HG03520 (cell line): ENCODE results near the gene NRIP2.

Source experiments
- ATAC-seq: cut with Tn5 transposase; IDR thresholded peaks from one replicate; pipeline ENCODE4 v1.9.1; 2021; ENCODE audit warnings: mild to moderate bottlenecking, moderate library complexity; ENCODE audit not compliant: unreplicated experiment

The NRIP2 gene

DNA sequence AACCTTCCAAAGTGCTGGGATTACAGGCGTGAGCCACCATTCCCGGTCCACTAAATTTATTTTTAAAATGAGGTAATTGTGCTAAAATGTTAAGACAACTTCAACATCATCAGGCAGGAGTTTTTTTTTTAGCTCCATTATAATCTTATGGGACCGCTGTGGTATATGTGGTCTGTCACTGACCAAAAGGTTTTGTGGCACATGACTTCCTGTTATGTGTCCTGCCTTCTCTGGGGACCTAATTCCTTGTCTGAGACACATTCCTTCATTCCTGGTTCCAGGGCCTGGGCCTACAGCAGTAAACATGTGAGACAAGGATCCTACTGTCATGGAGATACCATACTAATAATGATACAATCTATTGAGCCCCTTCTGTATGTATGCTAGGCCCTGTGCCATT is 17.1 kb upstream of the NRIP2 start:
- no peak for ATAC-seq

- no peak for ATAC-seq
Observed at GRCh38 chr12:2845280-2845679, 10.4 kb upstream of the NRIP2 start.

- ATAC-seq: no peak
Observed at GRCh38 chr12:2844786-2845185, 10.0 kb upstream of the NRIP2 start.

DNA sequence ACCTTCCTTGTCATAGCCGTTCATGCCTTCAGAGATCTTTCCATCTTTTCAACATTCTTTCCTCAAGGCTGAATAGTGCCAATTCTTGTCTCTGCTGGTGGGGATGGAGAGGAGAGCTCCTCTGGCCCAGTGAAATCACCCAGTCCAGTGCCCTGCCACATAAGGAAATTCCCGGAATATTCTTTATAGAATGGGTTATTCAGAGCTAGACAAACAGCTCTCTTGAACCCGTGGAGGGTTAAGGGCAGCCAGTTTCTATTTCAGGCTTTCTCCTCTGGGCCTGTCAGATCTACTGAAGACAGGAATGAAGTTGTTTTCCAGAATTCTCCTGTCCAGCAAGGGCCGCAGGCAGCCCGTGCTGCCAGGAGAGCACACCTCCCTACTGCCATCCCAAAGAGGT is 8.1 kb upstream of the NRIP2 start:
- ATAC-seq: no peak

GRCh38 chr12:2841056-2841650 is 6.3 kb upstream of the NRIP2 start:
- no peak for ATAC-seq

GRCh38 chr12:2836574-2836973 is 1.7 kb upstream of the NRIP2 start:
- no peak for ATAC-seq

DNA sequence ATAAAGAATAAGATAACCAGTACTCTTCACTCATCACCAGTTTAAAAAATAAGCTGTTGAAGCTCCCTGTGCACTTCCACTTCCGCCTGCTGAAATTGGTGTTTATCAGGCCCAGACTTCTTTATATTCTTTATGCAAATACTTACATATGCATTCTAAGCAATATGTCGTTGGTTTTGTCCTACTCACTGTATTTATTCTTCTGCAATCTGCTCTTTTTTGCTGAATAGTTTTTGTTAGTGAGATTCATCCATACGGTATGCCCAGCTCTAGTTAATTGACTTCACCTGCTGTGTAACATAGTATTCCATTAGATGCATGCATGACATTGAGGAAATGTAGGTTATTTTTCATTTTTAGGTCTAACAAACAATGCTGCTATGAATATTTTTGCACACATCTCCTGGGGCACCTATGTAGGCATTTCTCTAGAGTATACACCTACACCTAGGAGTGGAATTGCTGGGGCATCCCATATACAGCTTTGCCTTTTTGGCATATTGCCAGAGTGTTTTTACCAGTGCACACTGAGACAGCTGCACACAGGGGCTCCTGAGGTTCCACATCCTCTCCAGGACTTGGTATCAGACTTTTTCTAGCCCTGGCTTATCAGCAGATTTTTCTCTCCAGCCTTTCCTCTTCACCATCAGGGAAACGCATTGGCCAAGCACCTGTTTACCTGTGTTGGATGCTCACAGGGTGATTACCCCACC is 1.0 kb upstream of the NRIP2 start:
- ATAC-seq: no peak

GRCh38 chr12:2833810-2834209 is 1.0 kb downstream of the NRIP2 start:
- ATAC-seq: no peak

DNA sequence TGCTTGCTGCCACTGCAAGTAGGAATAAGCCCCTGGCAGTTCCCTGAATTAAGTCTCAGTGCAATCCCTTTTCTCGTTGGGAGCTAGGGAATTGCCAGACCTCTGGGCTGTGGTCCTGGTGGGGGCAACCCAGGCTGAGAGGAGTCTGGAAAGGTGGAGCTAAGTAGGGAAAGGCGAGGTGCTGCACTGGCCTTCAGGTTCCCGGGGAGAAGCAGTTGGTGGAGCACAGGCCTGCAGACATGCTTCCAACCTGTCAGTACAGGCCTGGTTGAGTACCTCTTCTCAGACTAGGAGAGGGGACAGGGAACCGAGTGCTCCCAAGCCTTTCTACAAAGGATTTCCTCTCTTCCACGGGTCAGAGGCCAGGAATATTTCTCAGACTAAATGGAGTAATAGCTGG is 1.5 kb downstream of the NRIP2 start:
- no peak for ATAC-seq

DNA sequence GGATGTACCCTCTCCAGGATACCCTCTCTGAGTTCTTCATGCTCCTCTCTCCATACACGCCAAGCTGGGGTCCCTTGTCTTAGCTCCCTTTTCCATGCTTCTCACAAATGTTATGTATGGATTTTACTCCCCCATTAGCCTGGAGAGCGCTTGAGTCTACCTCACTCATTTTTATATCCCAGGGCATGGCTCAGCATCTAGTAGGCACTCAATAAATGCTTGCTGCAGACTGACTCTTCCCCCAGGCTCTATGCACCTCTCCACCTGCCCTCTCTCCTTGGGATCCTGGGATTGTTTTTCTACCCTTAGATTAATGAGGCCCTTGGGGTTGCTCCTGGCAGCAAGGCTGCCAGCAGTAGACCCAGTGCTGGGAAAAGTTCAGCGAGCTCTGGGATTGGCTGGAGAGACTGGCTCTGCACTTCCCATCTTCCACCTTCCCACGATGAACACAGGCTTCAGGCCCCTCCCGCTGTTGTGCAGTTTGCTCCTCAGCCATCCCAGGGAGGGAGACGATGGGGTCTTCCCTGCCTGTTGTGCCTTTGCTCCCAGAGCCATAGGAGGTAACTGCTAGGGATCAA is 2.2 kb downstream of the NRIP2 start:
- no peak for ATAC-seq

- ATAC-seq: no peak
Observed at GRCh38 chr12:2829275-2829674, 5.6 kb downstream of the NRIP2 start.

GRCh38 chr12:2826721-2827515 is 7.9 kb downstream of the NRIP2 start:
- no peak for ATAC-seq

- no peak for ATAC-seq
Observed at GRCh38 chr12:2826036-2826435, 8.8 kb downstream of the NRIP2 start.

DNA sequence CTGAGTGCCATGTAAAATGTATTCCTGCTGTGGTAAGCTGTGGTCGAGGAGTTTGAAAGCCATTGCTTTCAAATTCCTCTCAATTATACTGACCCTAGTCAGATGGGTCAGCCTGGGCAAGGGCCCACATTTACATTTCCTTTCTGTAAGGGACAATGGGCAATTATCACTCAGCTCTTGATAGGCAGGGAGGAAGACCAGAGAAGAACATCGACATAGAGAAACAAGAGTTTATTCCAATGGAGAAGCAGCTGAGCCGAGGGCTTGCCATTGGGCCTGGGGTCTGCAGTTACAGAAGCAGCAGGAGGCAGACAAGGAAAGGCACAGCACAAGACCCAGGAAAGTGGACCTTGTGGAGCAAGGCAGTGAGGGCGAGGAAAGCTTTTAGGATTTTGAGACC is 9.7 kb downstream of the NRIP2 start:
- ATAC-seq: no peak

DNA sequence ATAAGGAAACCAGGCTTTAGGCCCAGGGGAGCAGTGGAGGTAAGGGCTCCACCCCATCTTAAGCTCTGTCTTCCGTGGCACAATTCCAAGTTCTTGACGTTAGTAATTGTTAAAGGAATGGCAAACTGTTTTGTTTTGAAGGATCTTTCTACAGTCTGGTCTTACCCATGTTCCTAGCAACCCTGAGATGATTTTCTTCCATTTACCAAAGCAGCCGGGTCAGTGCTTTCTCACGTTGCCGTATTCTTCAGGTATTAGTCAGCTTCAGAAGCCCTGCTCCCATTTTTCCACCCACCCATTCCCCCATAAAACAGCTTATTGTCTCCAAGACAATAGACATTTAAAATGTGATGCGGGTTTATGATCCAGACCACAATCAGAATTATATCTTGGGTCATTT is 10.3 kb downstream of the NRIP2 start:
- no peak for ATAC-seq

GRCh38 chr12:2823483-2823882 is 11.4 kb downstream of the NRIP2 start:
- ATAC-seq: no peak

- ATAC-seq: no peak
Observed at GRCh38 chr12:2820432-2820831, 14.4 kb downstream of the NRIP2 start.

DNA sequence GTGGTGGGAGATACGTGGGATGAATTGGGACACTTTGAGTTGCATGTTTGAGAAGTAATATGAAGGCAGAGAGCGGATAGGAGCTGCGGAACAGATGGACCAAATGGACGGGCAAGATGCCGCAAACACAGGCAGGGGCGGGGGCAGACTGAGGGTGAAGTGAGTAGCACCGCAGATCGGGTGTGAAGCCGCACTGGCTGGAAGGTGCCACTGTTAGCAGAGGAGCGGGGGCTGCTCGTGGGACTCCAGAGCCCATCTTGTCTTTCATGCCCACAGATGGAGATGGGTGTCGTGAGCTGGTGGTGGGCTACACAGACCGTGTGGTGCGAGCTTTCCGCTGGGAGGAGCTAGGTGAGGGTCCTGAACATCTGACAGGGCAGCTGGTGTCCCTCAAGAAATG is 15.0 kb downstream of the NRIP2 start:
- ATAC-seq: no peak

- peak; percentile 28 for ATAC-seq
Observed at GRCh38 chr12:2813214-2814185, 21.3 kb downstream of the NRIP2 start.
